ENCODE data around the gene ZNF827.

- TF ChIP-seq, protein P1, sequence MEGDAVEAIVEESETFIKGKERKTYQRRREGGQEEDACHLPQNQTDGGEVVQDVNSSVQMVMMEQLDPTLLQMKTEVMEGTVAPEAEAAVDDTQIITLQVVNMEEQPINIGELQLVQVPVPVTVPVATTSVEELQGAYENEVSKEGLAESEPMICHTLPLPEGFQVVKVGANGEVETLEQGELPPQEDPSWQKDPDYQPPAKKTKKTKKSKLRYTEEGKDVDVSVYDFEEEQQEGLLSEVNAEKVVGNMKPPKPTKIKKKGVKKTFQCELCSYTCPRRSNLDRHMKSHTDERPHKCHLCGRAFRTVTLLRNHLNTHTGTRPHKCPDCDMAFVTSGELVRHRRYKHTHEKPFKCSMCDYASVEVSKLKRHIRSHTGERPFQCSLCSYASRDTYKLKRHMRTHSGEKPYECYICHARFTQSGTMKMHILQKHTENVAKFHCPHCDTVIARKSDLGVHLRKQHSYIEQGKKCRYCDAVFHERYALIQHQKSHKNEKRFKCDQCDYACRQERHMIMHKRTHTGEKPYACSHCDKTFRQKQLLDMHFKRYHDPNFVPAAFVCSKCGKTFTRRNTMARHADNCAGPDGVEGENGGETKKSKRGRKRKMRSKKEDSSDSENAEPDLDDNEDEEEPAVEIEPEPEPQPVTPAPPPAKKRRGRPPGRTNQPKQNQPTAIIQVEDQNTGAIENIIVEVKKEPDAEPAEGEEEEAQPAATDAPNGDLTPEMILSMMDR (IDR thresholded peaks at IDR 0.05 in 4 of 5, conservative IDR thresholded peaks at IDR 0.05 in 1 of 5) = no peak
- no peak for TF ChIP-seq POLR2A (IDR thresholded peaks at IDR 0.05)
Observed at GRCh38 chr4:145928748-145929147, 9.9 kb downstream of the ZNF827 start.

Data from gastrocnemius medialis (tissue), 4 donors.